K562 (cell line): Measurements from ENCODE around the gene TRRAP. TPM values are rescaled to one million over a fixed set of nuclear protein-coding genes. Genes with fewer than 3 reads are reported as not detected.

Source experiments
- ATAC-seq: fragments of 200-7000 bp; cut with Tn5 transposase; 3 replicates; pipeline ENCODE4 v1.9.1; 2020; ENCODE audit warnings: moderate library complexity
- BruUV-seq: library from RNA; stranded (reverse); fragments of 400-500 nt; replicated peaks from 2 replicates; lab custom pipeline; 2021; lab: Mats Ljungman, UMichigan
- CTCF ChIA-PET: fragments of 300-600 bp; formaldehyde crosslinking; extraction: SDS; loops from one replicate; lab custom pipeline; 2021; ENCODE audit warnings: low intra/inter-chr PET ratio; lab: Yijun Ruan, JAX
- POLR2A ChIA-PET: fragments of 300-600, 350-650 bp; sonication (Branson Sonifier 250); formaldehyde crosslinking; extraction: SDS; loops from one replicate; lab custom pipeline; 2021; ENCODE audit warnings: antibody characterized with exemption, inconsistent platforms; lab: Yijun Ruan, JAX
- DNase-seq, 4 experiments: peaks; one replicate each; pipeline versions ENCODE4 v3.0.0 to v3.0.0-alpha.2; 2011 to 2018; ENCODE audit warnings: low spot score in 3 of 4, mixed read lengths in 3 of 4; ENCODE audit errors: extremely low read depth in 1 of 4
- FAIRE-seq: peaks from 2 replicates; lab custom pipeline; 2011; peaks lifted over from hg19 to GRCh38; lab: Jason Lieb, UNC
- H2AFZ ChIP-seq: 2 replicates; pipeline ENCODE4 v1.6.0; 2011; ENCODE audit warnings: low read depth, low read length, control low read depth, inconsistent platforms
- H3K27ac ChIP-seq: fragments of 200-600 bp; 3 replicates; pipeline ENCODE4 v1.8.0; 2011; ENCODE audit warnings: low read depth, mild to moderate bottlenecking, control low read depth, inconsistent platforms, low read length, moderate library complexity, mixed read lengths; ENCODE audit errors: extremely low read depth
- H3K27me3 ChIP-seq, 2 experiments: fragments of 300-600 bp in 1 of 2; 2 replicates in 1 of 2; 3 replicates in 1 of 2; pipeline versions ENCODE4 v1.6.0 to v1.8.0; 2011; ENCODE audit warnings: inconsistent platforms in 2 of 2, low read length in 2 of 2, mild to moderate bottlenecking in 1 of 2, mixed read lengths in 1 of 2, moderate library complexity in 1 of 2; ENCODE audit not compliant: control insufficient read depth in 2 of 2, insufficient read depth in 2 of 2
- H3K36me3 ChIP-seq: fragments of 300-600 bp; 3 replicates; pipeline ENCODE4 v1.8.0; 2011; ENCODE audit warnings: mild to moderate bottlenecking, low read length, inconsistent platforms; ENCODE audit not compliant: control insufficient read depth, insufficient read depth
- H3K4me1 ChIP-seq, 2 experiments: fragments of 200-600 bp in 1 of 2; replicated peaks in 1 of 2; 2 replicates in 1 of 2; 3 replicates in 1 of 2; pipeline versions ENCODE4 v1.5.1 to v1.8.0; 2011; ENCODE audit warnings: inconsistent platforms in 2 of 2, low read length in 2 of 2, mild to moderate bottlenecking in 1 of 2, mixed read lengths in 1 of 2, moderate library complexity in 1 of 2; ENCODE audit not compliant: control insufficient read depth in 2 of 2, insufficient read depth in 2 of 2
- H3K4me2 ChIP-seq: 2 replicates; pipeline ENCODE4 v1.6.1; 2011; ENCODE audit warnings: low read length, control low read depth, inconsistent platforms, mixed read lengths; ENCODE audit not compliant: insufficient read depth
- H3K4me3 ChIP-seq: fragments of 200-600 bp; sonication (generic), shearing (Covaris generic); 2 replicates; pipeline ENCODE4 v1.5.1; 2016; ENCODE audit warnings: control low read depth, inconsistent platforms
- H3K79me2 ChIP-seq: fragments of 200-600 bp; 3 replicates; pipeline ENCODE4 v1.8.0; 2011; ENCODE audit warnings: low read length, inconsistent platforms; ENCODE audit not compliant: control insufficient read depth, insufficient read depth
- H3K9ac ChIP-seq, 2 experiments: 2 replicates each; pipeline versions ENCODE4 v1.6.0 to v1.6.1; 2011; ENCODE audit warnings: low read depth in 2 of 2, low read length in 2 of 2, control low read depth in 1 of 2, inconsistent platforms in 1 of 2, mild to moderate bottlenecking in 1 of 2, mixed read lengths in 1 of 2; ENCODE audit not compliant: insufficient read depth in 1 of 2
- H3K9me1 ChIP-seq: one replicate; pipeline ENCODE4 v1.6.0; 2011; ENCODE audit warnings: inconsistent platforms, mild to moderate bottlenecking, low read length, moderate library complexity; ENCODE audit not compliant: control insufficient read depth, insufficient read depth
- H3K9me3 ChIP-seq: replicated peaks from 2 replicates; pipeline ENCODE4 v1.5.1; 2011; ENCODE audit warnings: low read depth, low read length, inconsistent platforms; ENCODE audit not compliant: control insufficient read depth, insufficient read depth
- H4K20me1 ChIP-seq: replicated peaks from 2 replicates; pipeline ENCODE4 v1.6.1; 2011; ENCODE audit warnings: low read length, inconsistent platforms, mixed read lengths; ENCODE audit not compliant: control insufficient read depth, insufficient read depth
- MXI1 ChIP-seq: IDR thresholded peaks from 2 replicates; pipeline ENCODE4 v1.6.1; 2011; ENCODE audit warnings: low read depth, mild to moderate bottlenecking, improper control_type of control experiment, low read length
- NFIC ChIP-seq: fragments of 450-650 bp; IDR thresholded peaks from 2 replicates; pipeline ENCODE4 v1.6.1; 2017; ENCODE audit warnings: mild to moderate bottlenecking, inconsistent platforms
- PYGO2 ChIP-seq: fragments of 450-650 bp; IDR thresholded peaks from 2 replicates; pipeline ENCODE4 v1.6.1; 2016; ENCODE audit warnings: mild to moderate bottlenecking, missing genetic modification characterization, moderate library complexity, missing compliant biosample characterization
- RCOR1 ChIP-seq, 2 experiments: IDR thresholded peaks; 2 replicates each; pipeline ENCODE4 v1.6.1; 2012; ENCODE audit warnings: low read depth in 2 of 2, low read length in 2 of 2, borderline replicate concordance in 1 of 2, improper control_type of control experiment in 1 of 2
- SMAD2 ChIP-seq: fragments of 150-350 bp; IDR thresholded peaks from 2 replicates; pipeline ENCODE4 v1.6.1; 2014; ENCODE audit warnings: low read depth, mild to moderate bottlenecking, low read length
- TAF15 ChIP-seq: fragments of 200-400 bp; formaldehyde crosslinking; IDR thresholded peaks from 2 replicates; pipeline ENCODE4 v1.6.1; 2017; ENCODE audit warnings: mild to moderate bottlenecking, low read depth, low read length, moderate library complexity
- TAL1 ChIP-seq: fragments of 450-650 bp; IDR thresholded peaks from 2 replicates; pipeline ENCODE4 v1.6.1; 2016; ENCODE audit warnings: mild to moderate bottlenecking
- THRAP3 ChIP-seq: fragments of 450-650 bp; IDR thresholded peaks from 2 replicates; pipeline ENCODE4 v1.6.1; 2016; ENCODE audit warnings: mild to moderate bottlenecking, inconsistent platforms, borderline replicate concordance
- U2AF1 ChIP-seq: fragments of 200-400 bp; formaldehyde crosslinking; optimal IDR thresholded peaks from 2 replicates; pipeline ENCODE3; 2017; ENCODE audit warnings: mild to moderate bottlenecking, low read depth, low read length, moderate library complexity
- ZNF146 ChIP-seq: IDR thresholded peaks from one replicate; pipeline ENCODE4 v1.6.1; 2018; ENCODE audit warnings: missing compliant biosample characterization; ENCODE audit not compliant: unreplicated experiment
- ZNF174 ChIP-seq: fragments of 250-450 bp; sonication (Bioruptor Pico); IDR thresholded peaks from 2 replicates; pipeline ENCODE4 v1.4.0; 2020; ENCODE audit warnings: mild to moderate bottlenecking
- ZNF717 ChIP-seq: fragments of 250-450 bp; sonication (Bioruptor Pico); IDR thresholded peaks from 2 replicates; pipeline ENCODE4 v1.5.0; 2021
- WGBS: fragments of 100-300 bp; shearing (Covaris generic); methylation state at CpG from one replicate; pipeline ENCODE4 v1.1.6; 2016; ENCODE audit warnings: low coverage, mixed read lengths; ENCODE audit not compliant: insufficient coverage; ENCODE audit errors: missing lambda C conversion rate; 5-methylcytosine and 5-hydroxymethylcytosine counted together
- in situ Hi-C: fragments of 300-500 bp; cut with MboI; formaldehyde crosslinking; loops from 4 replicates; pipeline ENCODE4 v1.15.0; 2018; ENCODE audit warnings: inconsistent platforms, mixed read lengths
- intact Hi-C: fragments of 100-400 bp; cut with micrococcal nuclease; formaldehyde crosslinking; loops from 2 replicates; pipeline ENCODE4 v1.14.2; 2022
- polyA plus RNA-seq, 8 experiments: library from polyadenylated mRNA; depleted of rRNA in 4 of 8; stranded (reverse) in 5 of 8; unstranded in 3 of 8; fragments of >200 nt; fragmentation: Nextera tagmentation in 2 of 8; fragmentation: Illumina TruSeq in 1 of 8; extraction: Ambion mirVana in 2 of 8; extraction: Trizol in 1 of 8; gene quantifications; 2 replicates each; pipeline versions ENCODE4 v1.2.1 to v1.2.3, GENCODE V29; 2011 to 2014; ENCODE audit warnings: inconsistent platforms in 1 of 8, missing spikeins in 1 of 8
- total RNA-seq, 7 experiments: library from RNA; depleted of rRNA in 6 of 7; stranded (reverse); fragments of >200 nt in 6 of 7; fragmentation: Illumina TruSeq in 2 of 7; extraction: Trizol in 2 of 7; gene quantifications; 2 replicates each; pipeline versions ENCODE4 v1.2.1 to v1.2.3, GENCODE V29; 2011 to 2021; ENCODE audit warnings: low replicate concordance in 1 of 7
- TF ChIP-seq, protein P1 (sequence below): sonication (generic); formaldehyde crosslinking; IDR thresholded peaks from 2 replicates; pipeline ENCODE4 v1.8.0; 2022; ENCODE audit warnings: mild to moderate bottlenecking, missing genetic modification reagents
- TF ChIP-seq, protein P2 (sequence below): fragments of 200-800 bp; sonication (Bioruptor generic); IDR thresholded peaks from 2 replicates; pipeline ENCODE4 v1.6.1; 2017; ENCODE audit warnings: missing genetic modification characterization, missing compliant biosample characterization
- TF ChIP-seq, protein P3 (sequence below): fragments of 250-450 bp; sonication (Bioruptor Pico); IDR thresholded peaks from 2 replicates; pipeline ENCODE4 v1.4.0; 2020
- TF ChIP-seq, protein P4 (sequence below): fragments of 200-800 bp; sonication (Bioruptor generic); IDR thresholded peaks from 2 replicates; pipeline ENCODE4 v1.6.1; 2016; ENCODE audit warnings: missing genetic modification characterization, missing compliant biosample characterization

Gene TRRAP
- total and polyA plus RNA-seq, 9 of the 15 experiments (the other 6 are each of a cell fraction or from before 2014, with no cell fraction given) = 1.3 to 47.2 (median 9.7) TPM

DNA sequence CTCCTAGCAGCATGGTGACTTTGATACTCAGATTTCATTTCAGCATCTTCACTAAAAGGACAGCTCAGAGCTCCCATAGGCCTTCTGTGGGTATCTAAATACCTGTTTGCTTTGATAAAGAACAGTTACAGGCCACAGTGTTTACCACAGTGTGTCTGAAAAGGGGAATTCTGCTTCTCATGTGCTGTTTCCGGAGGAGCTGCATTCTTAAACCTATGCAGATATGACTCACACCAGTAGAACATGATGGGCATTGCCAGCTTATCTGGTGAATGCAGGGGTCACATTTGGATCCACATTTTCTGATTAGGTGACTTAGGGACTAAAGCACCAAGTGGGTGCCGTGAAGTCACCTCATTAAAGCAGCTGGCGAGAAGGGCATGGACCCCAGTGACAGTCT, 52.6 kb downstream of the TRRAP start:
- H3K4me1 ChIP-seq = no peaks in the 10 kb centered on the region
- no peak overlapping the region for H3K4me3 ChIP-seq
- TF ChIP-seq, protein P1, sequence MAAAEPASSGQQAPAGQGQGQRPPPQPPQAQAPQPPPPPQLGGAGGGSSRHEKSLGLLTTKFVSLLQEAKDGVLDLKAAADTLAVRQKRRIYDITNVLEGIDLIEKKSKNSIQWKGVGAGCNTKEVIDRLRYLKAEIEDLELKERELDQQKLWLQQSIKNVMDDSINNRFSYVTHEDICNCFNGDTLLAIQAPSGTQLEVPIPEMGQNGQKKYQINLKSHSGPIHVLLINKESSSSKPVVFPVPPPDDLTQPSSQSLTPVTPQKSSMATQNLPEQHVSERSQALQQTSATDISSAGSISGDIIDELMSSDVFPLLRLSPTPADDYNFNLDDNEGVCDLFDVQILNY = no peak
- TF ChIP-seq MXI1 = no peak
- TF ChIP-seq U2AF1 = no peak
- TF ChIP-seq ZNF146 (CRISPR knock-in tag) = no peak
- no peak for TF ChIP-seq SMAD2
- no peak for TF ChIP-seq PYGO2 (tag)
- no peak for TF ChIP-seq RCOR1 (IDR thresholded peaks at IDR 0.05; ENCODE audit: borderline replicate concordance in 1 of 2, low read depth in 2 of 2, low read length in 2 of 2)
- TF ChIP-seq ZNF174 = no peak
- TF ChIP-seq, protein P2, sequence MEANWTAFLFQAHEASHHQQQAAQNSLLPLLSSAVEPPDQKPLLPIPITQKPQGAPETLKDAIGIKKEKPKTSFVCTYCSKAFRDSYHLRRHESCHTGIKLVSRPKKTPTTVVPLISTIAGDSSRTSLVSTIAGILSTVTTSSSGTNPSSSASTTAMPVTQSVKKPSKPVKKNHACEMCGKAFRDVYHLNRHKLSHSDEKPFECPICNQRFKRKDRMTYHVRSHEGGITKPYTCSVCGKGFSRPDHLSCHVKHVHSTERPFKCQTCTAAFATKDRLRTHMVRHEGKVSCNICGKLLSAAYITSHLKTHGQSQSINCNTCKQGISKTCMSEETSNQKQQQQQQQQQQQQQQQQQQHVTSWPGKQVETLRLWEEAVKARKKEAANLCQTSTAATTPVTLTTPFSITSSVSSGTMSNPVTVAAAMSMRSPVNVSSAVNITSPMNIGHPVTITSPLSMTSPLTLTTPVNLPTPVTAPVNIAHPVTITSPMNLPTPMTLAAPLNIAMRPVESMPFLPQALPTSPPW (CRISPR knock-in tag) = no peak
- TF ChIP-seq ZNF717 (CRISPR knock-in tag) = no peak
- no peak for TF ChIP-seq TAF15
- TF ChIP-seq, protein P3, sequence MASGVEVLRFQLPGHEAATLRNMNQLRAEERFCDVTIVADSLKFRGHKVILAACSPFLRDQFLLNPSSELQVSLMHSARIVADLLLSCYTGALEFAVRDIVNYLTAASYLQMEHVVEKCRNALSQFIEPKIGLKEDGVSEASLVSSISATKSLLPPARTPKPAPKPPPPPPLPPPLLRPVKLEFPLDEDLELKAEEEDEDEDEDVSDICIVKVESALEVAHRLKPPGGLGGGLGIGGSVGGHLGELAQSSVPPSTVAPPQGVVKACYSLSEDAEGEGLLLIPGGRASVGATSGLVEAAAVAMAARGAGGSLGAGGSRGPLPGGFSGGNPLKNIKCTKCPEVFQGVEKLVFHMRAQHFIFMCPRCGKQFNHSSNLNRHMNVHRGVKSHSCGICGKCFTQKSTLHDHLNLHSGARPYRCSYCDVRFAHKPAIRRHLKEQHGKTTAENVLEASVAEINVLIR (CRISPR knock-in tag) = no peak
- TF ChIP-seq THRAP3 = no peak
- no peak for TF ChIP-seq TAL1
- TF ChIP-seq NFIC = no peak
- TF ChIP-seq, protein P4, sequence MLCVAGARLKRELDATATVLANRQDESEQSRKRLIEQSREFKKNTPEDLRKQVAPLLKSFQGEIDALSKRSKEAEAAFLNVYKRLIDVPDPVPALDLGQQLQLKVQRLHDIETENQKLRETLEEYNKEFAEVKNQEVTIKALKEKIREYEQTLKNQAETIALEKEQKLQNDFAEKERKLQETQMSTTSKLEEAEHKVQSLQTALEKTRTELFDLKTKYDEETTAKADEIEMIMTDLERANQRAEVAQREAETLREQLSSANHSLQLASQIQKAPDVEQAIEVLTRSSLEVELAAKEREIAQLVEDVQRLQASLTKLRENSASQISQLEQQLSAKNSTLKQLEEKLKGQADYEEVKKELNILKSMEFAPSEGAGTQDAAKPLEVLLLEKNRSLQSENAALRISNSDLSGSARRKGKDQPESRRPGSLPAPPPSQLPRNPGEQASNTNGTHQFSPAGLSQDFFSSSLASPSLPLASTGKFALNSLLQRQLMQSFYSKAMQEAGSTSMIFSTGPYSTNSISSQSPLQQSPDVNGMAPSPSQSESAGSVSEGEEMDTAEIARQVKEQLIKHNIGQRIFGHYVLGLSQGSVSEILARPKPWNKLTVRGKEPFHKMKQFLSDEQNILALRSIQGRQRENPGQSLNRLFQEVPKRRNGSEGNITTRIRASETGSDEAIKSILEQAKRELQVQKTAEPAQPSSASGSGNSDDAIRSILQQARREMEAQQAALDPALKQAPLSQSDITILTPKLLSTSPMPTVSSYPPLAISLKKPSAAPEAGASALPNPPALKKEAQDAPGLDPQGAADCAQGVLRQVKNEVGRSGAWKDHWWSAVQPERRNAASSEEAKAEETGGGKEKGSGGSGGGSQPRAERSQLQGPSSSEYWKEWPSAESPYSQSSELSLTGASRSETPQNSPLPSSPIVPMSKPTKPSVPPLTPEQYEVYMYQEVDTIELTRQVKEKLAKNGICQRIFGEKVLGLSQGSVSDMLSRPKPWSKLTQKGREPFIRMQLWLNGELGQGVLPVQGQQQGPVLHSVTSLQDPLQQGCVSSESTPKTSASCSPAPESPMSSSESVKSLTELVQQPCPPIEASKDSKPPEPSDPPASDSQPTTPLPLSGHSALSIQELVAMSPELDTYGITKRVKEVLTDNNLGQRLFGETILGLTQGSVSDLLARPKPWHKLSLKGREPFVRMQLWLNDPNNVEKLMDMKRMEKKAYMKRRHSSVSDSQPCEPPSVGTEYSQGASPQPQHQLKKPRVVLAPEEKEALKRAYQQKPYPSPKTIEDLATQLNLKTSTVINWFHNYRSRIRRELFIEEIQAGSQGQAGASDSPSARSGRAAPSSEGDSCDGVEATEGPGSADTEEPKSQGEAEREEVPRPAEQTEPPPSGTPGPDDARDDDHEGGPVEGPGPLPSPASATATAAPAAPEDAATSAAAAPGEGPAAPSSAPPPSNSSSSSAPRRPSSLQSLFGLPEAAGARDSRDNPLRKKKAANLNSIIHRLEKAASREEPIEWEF = no peak
- H3K79me2 ChIP-seq = no peaks in the 10 kb centered on the region
- H3K4me2 ChIP-seq = no peak overlapping the region
- H3K9ac ChIP-seq = no peak overlapping the region
- BruUV-seq = no TSS peak
- in situ Hi-C loops = no loop called here
- 85% methylated on average over 3 of the region's 3 CpGs for WGBS
- DNase-seq (no peak), FAIRE-seq (no peak), ATAC-seq (no peak)
- H3K27ac ChIP-seq = no peak overlapping the region
- peaks cover 4% of the 10 kb centered on the region for H4K20me1 ChIP-seq
- no peak overlapping the region for H2AFZ ChIP-seq
- H3K9me3 ChIP-seq = no peaks in the 10 kb centered on the region
- peaks cover 90% of the 10 kb centered on the region for H3K36me3 ChIP-seq
- no peaks in the 10 kb centered on the region for H3K27me3 ChIP-seq
- no peaks in the 10 kb centered on the region for H3K9me1 ChIP-seq
- intact Hi-C loops = no loop called here
- POLR2A ChIA-PET = interaction anchor here (0.9 to 1.0 kb wide), 2 partner anchors 10 to 13 kb away, joined by 3 read pairs; no protein-coding TSS in a partner anchor
- CTCF ChIA-PET = no interaction called here
